Urinary bladder (tissue), 4 donors: ENCODE results near the gene FRAS1. TPM values are rescaled to one million over a fixed set of nuclear protein-coding genes. Genes with fewer than 3 reads are reported as not detected.
"Not testable (repeated sequence)": the region's sequence is repeated elsewhere in the genome, so short reads cannot be mapped to it uniquely, and the experiment has no call there.

Source experiments
- DNase-seq: peaks from one replicate; pipeline ENCODE4 v3.0.0-alpha.2; 2015; ENCODE audit errors: extremely low spot score
- H3K27ac ChIP-seq: one replicate; pipeline ENCODE4 v1.5.1; 2013; ENCODE audit warnings: low read depth, mild to moderate bottlenecking, moderate library complexity
- H3K36me3 ChIP-seq: one replicate; pipeline ENCODE4 v1.6.1; 2013; ENCODE audit warnings: mild to moderate bottlenecking, moderate library complexity; ENCODE audit not compliant: insufficient read depth
- H3K4me1 ChIP-seq: one replicate; pipeline ENCODE4 v1.6.1; 2013; ENCODE audit warnings: mild to moderate bottlenecking, moderate library complexity; ENCODE audit not compliant: insufficient read depth
- H3K4me3 ChIP-seq: one replicate; pipeline ENCODE4 v1.5.1; 2013; ENCODE audit warnings: low read depth, low read length
- WGBS: extraction: QIAGEN DNeasy Blood & Tissue Kit; methylation state at CpG from one replicate; pipeline ENCODE4 v1.1.7; 2013; 5-methylcytosine and 5-hydroxymethylcytosine counted together
- polyA plus RNA-seq: library from polyadenylated mRNA; stranded (reverse); fragments of 200-250 nt; gene quantifications from one replicate; pipeline ENCODE4 v1.2.3, GENCODE V29; 2013
- total RNA-seq: library from RNA; depleted of rRNA; stranded (reverse); fragments of >200 nt; gene quantifications from one replicate; pipeline ENCODE4 v1.2.3, GENCODE V29; 2014
- donor health status: healthy with polysubstance abuse.
- donor health status: healthy.

Gene FRAS1
- total and polyA plus RNA-seq, 2 donors, result 0.27 to 20.5 TPM

GRCh38 chr4:78207951-78208350 is 150.8 kb downstream of the FRAS1 start:
- Histone ChIP-seq H3K36me3 (no peaks in the 10 kb centered on the region), H3K27ac (no peak overlapping the region), H3K4me1 (no peaks in the 10 kb centered on the region), H3K4me3 (no peak overlapping the region)
- 43% methylated on average over 6 of the region's 6 CpGs for WGBS
- DNase-seq, result no peak

GRCh38 chr4:78208896-78209295 is 151.8 kb downstream of the FRAS1 start:
- not testable (repeated sequence) for H3K4me1 ChIP-seq, H3K27ac ChIP-seq, DNase-seq, H3K36me3 ChIP-seq, H3K4me3 ChIP-seq
- 92% methylated on average over 4 of the region's 4 CpGs for WGBS

DNA sequence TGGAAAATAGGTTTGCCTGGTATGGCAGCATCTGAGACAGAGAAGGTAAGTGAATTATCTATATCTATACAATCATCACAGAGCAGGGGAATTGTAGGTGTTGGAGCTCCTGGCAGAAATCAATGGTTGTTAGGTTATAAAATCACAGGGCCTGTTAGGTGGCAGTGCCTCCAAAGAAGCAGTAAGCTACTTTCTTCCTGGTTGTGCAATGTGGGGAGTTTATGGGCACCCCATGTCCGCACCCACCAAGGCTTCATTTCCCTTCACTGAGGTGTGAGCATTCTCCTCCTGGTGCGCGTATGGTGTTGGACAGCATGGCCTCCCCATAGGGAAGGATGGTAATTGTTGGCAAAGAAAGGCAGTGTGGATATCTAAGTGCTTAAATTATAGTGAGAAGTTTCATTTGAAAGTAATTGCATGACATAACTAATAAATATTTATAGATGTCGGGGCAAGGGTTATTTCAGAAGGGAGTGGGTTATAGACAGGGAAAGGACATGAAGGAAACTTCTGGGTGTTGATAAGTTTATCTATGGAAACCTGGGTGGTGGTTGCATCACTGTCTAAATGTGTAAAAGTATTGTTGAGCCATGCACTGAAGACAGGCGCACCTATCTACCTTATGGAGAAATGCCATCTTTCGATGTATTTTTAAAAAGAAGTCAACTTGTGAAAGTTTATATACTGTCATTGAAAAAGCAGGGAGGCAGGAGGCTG is 153.7 kb downstream of the FRAS1 start:
- Histone ChIP-seq H3K36me3 (no peaks in the 10 kb centered on the region), H3K4me1 (no peaks in the 10 kb centered on the region), H3K4me3 (no peak overlapping the region), H3K27ac (no peak overlapping the region)
- no peak for DNase-seq
- WGBS, result 96% methylated on average over 6 of the region's 6 CpGs

- H3K4me3 ChIP-seq, result no peak overlapping the region
- no peak overlapping the region for H3K27ac ChIP-seq
- H3K36me3 ChIP-seq, result no peaks in the 10 kb centered on the region
- WGBS, result 55% methylated on average over 3 of the region's 3 CpGs
- no peaks in the 10 kb centered on the region for H3K4me1 ChIP-seq
- DNase-seq, result no peak
Observed at GRCh38 chr4:78213218-78213617, 156.1 kb downstream of the FRAS1 start.

GRCh38 chr4:78214078-78214477 is 157.0 kb downstream of the FRAS1 start:
- H3K36me3 ChIP-seq, result no peaks in the 10 kb centered on the region
- H3K4me3 ChIP-seq, result no peak overlapping the region
- H3K27ac ChIP-seq, result no peak overlapping the region
- no peaks in the 10 kb centered on the region for H3K4me1 ChIP-seq
- DNase-seq, result no peak

DNA sequence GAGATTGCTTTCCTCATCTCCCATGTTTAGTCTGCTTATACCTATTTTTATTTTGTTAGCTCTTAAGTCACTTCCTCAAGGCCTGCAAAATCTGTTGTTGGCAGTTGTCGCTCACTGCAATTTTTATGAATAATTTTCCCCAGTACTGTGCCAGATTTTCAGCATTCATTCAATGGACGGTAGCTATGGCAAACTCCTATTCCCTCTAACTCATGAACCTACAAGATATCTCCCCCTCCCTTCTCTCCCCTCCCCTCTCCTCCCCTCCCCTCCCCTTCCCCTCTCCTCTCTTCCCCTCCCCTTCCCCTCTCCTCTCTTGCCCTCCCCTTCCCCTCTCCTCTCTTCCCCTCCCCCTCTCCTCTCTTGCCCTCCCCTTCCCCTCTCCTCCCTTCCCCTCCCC is 160.4 kb downstream of the FRAS1 start:
- 95% methylated on average over 2 of the region's 2 CpGs for WGBS

DNA sequence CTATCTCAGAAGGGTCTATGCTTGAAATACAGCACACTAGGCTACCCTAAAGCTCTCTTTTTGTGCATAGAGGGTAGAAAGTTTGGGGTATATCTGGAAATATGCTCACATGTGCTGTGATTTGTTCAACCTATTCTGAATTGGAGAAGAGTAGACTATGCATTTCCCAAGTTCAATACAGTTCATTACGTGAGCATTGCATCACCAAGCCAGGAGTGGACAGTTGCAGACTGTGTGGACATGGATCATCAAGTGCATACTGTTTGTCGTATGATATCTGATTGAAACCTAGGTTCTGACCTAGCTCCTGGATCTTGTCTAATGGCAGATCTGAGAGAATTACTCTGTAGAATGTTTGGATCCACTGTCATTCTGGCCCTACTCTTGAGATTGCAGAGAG is 161.1 kb downstream of the FRAS1 start:
- Histone ChIP-seq H3K4me3 (no peak overlapping the region), H3K27ac (no peak overlapping the region), H3K36me3 (no peaks in the 10 kb centered on the region), H3K4me1 (no peaks in the 10 kb centered on the region)
- 94% methylated on average over 2 of the region's 2 CpGs for WGBS
- no peak for DNase-seq

More for the DNA sequence above, 160.4 kb downstream of the FRAS1 start:
- Histone ChIP-seq H3K27ac (no peak overlapping the region), H3K36me3 (no peaks in the 10 kb centered on the region), H3K4me1 (no peaks in the 10 kb centered on the region), H3K4me3 (no peak overlapping the region)
- no peak for DNase-seq

- 69% methylated on average over 2 of the region's 2 CpGs for WGBS
Observed at GRCh38 chr4:78219825-78220224, 162.7 kb downstream of the FRAS1 start.

GRCh38 chr4:78220283-78220682 is 163.2 kb downstream of the FRAS1 start:
- H3K4me3 ChIP-seq, result no peak overlapping the region
- H3K36me3 ChIP-seq, result no peaks in the 10 kb centered on the region
- no peak overlapping the region for H3K27ac ChIP-seq
- no peaks in the 10 kb centered on the region for H3K4me1 ChIP-seq
- DNase-seq, result no peak
- 67% methylated on average over 3 of the region's 3 CpGs for WGBS

More at GRCh38 chr4:78219825-78220224, 162.7 kb downstream of the FRAS1 start:
- Histone ChIP-seq H3K4me3 (no peak overlapping the region), H3K4me1 (no peaks in the 10 kb centered on the region), H3K27ac (no peak overlapping the region), H3K36me3 (no peaks in the 10 kb centered on the region)
- DNase-seq, result no peak

DNA sequence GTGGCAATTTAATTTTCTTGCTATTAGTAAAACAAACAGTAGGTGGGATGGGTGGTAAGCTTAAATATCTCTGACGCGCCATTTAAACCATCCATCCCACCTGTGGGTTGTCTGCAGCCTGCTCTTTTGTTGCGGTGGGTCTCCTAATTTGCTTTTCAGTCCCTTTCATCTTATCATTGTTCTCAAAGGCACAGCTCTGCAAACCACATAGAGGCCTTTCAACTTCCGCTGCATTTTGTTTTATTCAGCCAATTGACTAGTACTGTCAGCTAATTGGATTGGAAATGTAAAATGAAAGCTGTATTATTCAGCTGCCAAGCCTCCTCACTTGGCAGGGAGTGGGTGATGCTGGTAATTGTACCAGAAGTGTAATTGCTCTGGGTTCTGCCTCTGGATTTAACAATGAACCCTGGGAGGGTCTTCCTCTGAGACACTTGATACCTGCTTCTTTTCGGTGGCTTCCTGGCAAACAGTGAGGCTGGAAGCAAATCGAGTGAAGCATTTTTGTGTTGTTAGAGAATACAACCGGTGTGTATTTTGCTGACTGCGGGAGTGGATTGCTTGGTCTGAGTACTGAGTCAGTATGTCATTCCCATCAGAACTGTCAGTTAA is 165.6 kb downstream of the FRAS1 start:
- no peak for DNase-seq
- Histone ChIP-seq H3K4me1 (no peaks in the 10 kb centered on the region), H3K27ac (no peak overlapping the region), H3K36me3 (no peaks in the 10 kb centered on the region), H3K4me3 (no peak overlapping the region)
- 72% methylated on average over 8 of the region's 8 CpGs for WGBS

DNA sequence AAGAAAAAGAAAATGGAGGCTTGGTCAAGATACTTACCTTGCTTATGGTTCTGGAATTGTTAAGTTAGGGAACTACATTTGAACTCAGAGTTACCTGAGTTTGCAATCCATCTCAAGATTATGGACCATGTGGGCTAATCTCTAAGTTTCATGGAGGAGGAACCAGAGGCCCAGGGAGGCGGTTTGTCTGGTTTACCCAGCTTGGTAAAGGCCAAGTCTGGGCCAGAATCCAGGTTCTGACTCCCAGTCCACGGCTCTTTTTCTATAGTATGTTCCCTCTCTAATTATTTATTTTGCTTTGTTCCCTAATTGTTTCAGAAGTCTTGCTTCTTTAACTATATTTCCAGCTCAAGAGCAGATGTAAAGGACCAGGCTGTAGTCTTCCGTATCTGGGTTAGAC is 168.1 kb downstream of the FRAS1 start:
- H3K27ac ChIP-seq, result no peak overlapping the region
- WGBS, result 90% methylated on average over 3 of the region's 3 CpGs
- H3K4me1 ChIP-seq, result no peaks in the 10 kb centered on the region
- no peak for DNase-seq
- H3K4me3 ChIP-seq, result no peak overlapping the region
- H3K36me3 ChIP-seq, result no peaks in the 10 kb centered on the region

GRCh38 chr4:78226279-78226678 is 169.2 kb downstream of the FRAS1 start:
- Histone ChIP-seq H3K4me1 (no peaks in the 10 kb centered on the region), H3K27ac (no peak overlapping the region), H3K4me3 (no peak overlapping the region), H3K36me3 (no peaks in the 10 kb centered on the region)
- DNase-seq, result no peak

DNA sequence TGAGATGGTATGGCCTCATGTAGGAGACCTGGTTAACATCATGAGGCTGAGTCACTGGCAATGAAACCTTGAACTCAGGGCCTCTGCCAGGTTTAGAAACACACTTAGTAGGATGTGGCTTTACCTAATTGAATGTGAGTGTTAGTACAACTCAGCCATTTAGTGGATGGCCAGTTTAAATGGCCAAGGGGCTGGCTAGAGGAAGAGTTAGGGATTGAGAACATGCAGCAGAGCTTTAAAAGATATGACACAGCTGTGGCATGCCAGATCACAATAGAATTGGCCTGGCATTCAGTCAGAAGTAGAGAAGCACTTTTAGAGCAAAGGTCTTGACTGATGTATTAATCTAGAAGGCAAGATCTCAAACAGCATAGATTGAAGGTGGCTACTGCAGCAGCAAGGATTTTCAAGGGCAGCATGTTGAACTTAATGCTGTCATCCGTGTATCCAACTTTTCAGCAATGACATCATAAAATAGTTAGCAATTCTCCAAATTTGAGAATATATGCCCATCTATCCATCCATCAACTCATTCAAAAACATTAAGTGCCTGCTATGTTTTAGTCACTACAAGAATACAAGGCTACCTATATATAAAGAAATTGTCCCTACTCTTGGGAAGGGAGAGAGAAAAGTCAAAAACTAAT is 170.4 kb downstream of the FRAS1 start:
- no peak overlapping the region for H3K4me3 ChIP-seq
- no peaks in the 10 kb centered on the region for H3K36me3 ChIP-seq
- WGBS, result 93% methylated on average over 1 of the region's 1 CpG
- H3K4me1 ChIP-seq, result no peaks in the 10 kb centered on the region
- no peak overlapping the region for H3K27ac ChIP-seq
- DNase-seq, result no peak

DNA sequence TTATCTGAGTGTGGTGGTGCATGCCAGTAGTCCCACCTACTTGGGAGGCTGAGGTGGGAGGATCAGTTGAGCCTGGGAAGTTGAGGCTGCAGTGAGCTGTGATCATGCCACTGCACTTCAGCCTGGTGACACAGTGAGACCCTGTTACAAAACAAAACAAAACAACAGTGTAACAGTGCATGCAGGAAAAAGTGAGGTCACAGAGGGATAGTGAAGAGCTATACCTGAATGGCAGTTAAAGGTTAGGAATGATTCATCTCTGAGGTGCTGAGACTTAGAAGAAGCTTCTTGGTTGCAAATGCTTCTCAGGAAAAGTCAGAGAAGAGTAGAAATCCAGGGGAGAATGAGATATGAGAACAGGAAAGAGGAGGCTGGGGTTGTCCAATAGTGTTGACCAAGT is 178.7 kb downstream of the FRAS1 start:
- no peak for DNase-seq
- H3K4me3 ChIP-seq, result no peak overlapping the region
- H3K27ac ChIP-seq, result no peak overlapping the region
- H3K4me1 ChIP-seq, result no peaks in the 10 kb centered on the region
- H3K36me3 ChIP-seq, result no peaks in the 10 kb centered on the region
